Measurements from ENCODE around the gene ITPRID2.

GRCh38 chr2:181943411-181944124, 52.0 kb downstream of the ITPRID2 start:
- TF ChIP-seq CTCF (IDR thresholded peaks at IDR 0.05) = no peak
- TF ChIP-seq POLR2A (IDR thresholded peaks at IDR 0.05) = no peak
